ENCODE results near the gene TMEM163. TPM values are rescaled to one million over a fixed set of nuclear protein-coding genes. Genes with fewer than 3 reads are reported as not detected.

The TMEM163 gene
- total RNA-seq, 2 experiments from 2014 or later, result 0.51 TPM; not detected in 1

DNA sequence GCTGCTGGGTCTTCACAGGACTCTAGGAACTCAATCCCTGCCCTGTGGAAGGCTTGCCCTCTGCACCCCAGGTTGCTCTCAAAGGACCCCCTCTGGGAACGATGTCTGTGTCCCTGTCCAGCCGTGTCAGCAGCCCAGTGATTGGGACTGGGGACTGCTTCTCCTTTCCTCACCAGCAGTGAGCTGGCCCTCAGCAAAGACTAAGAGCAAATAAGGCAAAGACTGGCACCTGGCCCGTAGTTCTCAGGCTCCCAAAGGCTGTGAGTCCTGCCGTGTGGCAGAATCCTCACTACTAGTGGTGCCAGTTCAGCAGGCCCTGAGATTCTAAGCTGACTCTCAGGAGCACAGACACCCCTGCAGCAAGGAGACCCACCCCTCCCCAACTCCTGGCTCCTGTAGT lies 47.8 kb downstream of the TMEM163 start:
- Histone ChIP-seq H3K4me1 (ENCODE audit: insufficient read depth, low read length, poor library complexity, severe bottlenecking) (no peaks in the 10 kb centered on the region), H3K79me2 (ENCODE audit: insufficient read depth, low read depth, low read length) (no peaks in the 10 kb centered on the region), H3K9me3 (ENCODE audit: low read length) (no peaks in the 10 kb centered on the region), H3K27ac (ENCODE audit: low read depth, low read length, poor library complexity, severe bottlenecking) (no peak overlapping the region), H3K4me2 (ENCODE audit: low read length) (no peak overlapping the region), H3K36me3 (ENCODE audit: insufficient read depth, low read length) (no peaks in the 10 kb centered on the region), H4K20me1 (ENCODE audit: insufficient read depth, low read length) (no peaks in the 10 kb centered on the region), H3K9me2 (ENCODE audit: insufficient read depth, low read length) (no peaks in the 10 kb centered on the region), H2AFZ (ENCODE audit: low read length) (no peak overlapping the region), H3K4me3 (ENCODE audit: low read depth, low read length, poor library complexity, severe bottlenecking) (no peak overlapping the region)
- POLR2A ChIA-PET, result interaction anchor here (0.6 kb wide), 1 partner anchor 45 kb away, joined by 5 read pairs; no protein-coding TSS in a partner anchor
- intact Hi-C loops (cut with micrococcal nuclease; ENCODE audit: unreplicated experiment), result no loop called here
- no TSS peak for BruUV-seq (replicated peaks)
- TF ChIP-seq, protein P1, sequence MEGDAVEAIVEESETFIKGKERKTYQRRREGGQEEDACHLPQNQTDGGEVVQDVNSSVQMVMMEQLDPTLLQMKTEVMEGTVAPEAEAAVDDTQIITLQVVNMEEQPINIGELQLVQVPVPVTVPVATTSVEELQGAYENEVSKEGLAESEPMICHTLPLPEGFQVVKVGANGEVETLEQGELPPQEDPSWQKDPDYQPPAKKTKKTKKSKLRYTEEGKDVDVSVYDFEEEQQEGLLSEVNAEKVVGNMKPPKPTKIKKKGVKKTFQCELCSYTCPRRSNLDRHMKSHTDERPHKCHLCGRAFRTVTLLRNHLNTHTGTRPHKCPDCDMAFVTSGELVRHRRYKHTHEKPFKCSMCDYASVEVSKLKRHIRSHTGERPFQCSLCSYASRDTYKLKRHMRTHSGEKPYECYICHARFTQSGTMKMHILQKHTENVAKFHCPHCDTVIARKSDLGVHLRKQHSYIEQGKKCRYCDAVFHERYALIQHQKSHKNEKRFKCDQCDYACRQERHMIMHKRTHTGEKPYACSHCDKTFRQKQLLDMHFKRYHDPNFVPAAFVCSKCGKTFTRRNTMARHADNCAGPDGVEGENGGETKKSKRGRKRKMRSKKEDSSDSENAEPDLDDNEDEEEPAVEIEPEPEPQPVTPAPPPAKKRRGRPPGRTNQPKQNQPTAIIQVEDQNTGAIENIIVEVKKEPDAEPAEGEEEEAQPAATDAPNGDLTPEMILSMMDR (conservative IDR thresholded peaks at IDR 0.05; ENCODE audit: low read length), result no peak
- no peak for TF ChIP-seq EZH2phosphoT487 (IDR thresholded peaks at IDR 0.05; ENCODE audit: borderline replicate concordance, low read depth, low read length)
- no peak for DNase-seq (ENCODE audit: low spot score)
- CTCF ChIA-PET (ENCODE audit: unreplicated experiment), result interaction anchor here (1.1 kb wide), 1 partner anchor 10 kb away, joined by 3 read pairs; no protein-coding TSS in a partner anchor

DNA sequence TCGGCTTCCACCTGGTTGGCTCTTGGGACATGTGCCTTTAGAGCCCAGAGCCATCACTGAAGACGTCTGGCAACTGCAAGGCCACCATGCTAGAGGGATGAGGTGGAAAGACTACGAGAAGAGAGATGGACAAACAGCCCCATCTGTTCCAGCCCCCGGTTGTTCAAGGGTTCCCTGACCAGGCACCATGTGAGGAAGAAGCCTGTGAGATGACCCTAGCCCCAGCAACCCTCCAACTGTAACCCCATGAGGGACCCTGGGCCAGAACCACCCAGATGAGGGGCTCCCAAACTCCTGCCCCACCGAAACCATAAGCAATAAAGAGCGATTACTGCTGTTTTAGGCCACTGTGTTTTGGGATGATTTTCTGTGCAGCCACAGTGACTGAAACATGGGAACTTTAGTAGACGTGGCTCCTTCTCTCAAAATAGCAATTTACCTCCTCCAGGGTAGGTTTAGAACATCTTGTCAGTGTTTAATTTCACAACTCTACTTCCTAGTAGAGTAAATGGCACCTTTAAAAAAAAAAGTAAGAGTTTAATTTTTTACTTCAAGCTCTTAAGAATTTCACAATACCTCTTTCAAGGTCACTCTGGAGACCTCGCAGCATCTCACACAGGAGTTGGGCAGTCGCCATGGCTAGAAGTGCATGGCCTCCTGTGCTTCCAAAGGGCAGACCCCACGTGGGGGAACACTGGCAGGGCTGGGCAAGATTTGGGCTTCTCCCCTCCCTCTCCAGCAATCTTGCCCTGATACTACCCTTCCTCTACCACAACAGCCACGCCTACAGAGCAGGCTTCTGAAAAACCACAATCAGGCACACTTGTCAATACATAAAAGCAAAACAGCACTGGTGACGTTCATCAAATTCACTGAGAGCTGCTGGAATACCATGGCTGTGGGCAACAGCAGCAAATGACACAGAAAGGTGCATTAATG lies 48.8 kb downstream of the TMEM163 start:
- POLR2A ChIA-PET, result interaction anchor here (1.3 kb wide), 1 partner anchor 9 kb away, joined by 5 read pairs; no protein-coding TSS in a partner anchor
- DNase-seq (ENCODE audit: low spot score), result no peak
- H3K4me3 ChIP-seq (ENCODE audit: low read depth, low read length, poor library complexity, severe bottlenecking), result no peak overlapping the region
- no peaks in the 10 kb centered on the region for H4K20me1 ChIP-seq (ENCODE audit: insufficient read depth, low read length)
- no peak overlapping the region for H3K4me2 ChIP-seq (ENCODE audit: low read length)
- H3K9me3 ChIP-seq (ENCODE audit: low read length), result no peaks in the 10 kb centered on the region
- H3K9me2 ChIP-seq (ENCODE audit: insufficient read depth, low read length), result no peaks in the 10 kb centered on the region
- no peaks in the 10 kb centered on the region for H3K36me3 ChIP-seq (ENCODE audit: insufficient read depth, low read length)
- H3K4me1 ChIP-seq (ENCODE audit: insufficient read depth, low read length, poor library complexity, severe bottlenecking), result no peaks in the 10 kb centered on the region
- no peak overlapping the region for H2AFZ ChIP-seq (ENCODE audit: low read length)
- intact Hi-C loops (cut with micrococcal nuclease; ENCODE audit: unreplicated experiment), result no loop called here
- no peak overlapping the region for H3K27ac ChIP-seq (ENCODE audit: low read depth, low read length, poor library complexity, severe bottlenecking)
- no peaks in the 10 kb centered on the region for H3K79me2 ChIP-seq (ENCODE audit: insufficient read depth, low read depth, low read length)
- no TSS peak for BruUV-seq (replicated peaks)
- CTCF ChIA-PET (ENCODE audit: unreplicated experiment), result interaction anchor here (1.1 kb wide), 1 partner anchor 9 kb away, joined by 3 read pairs; no protein-coding TSS in a partner anchor
- TF ChIP-seq EZH2phosphoT487 (IDR thresholded peaks at IDR 0.05; ENCODE audit: borderline replicate concordance, low read depth, low read length), result no peak
- TF ChIP-seq, protein P1 (conservative IDR thresholded peaks at IDR 0.05; ENCODE audit: low read length), result no peak

DNA sequence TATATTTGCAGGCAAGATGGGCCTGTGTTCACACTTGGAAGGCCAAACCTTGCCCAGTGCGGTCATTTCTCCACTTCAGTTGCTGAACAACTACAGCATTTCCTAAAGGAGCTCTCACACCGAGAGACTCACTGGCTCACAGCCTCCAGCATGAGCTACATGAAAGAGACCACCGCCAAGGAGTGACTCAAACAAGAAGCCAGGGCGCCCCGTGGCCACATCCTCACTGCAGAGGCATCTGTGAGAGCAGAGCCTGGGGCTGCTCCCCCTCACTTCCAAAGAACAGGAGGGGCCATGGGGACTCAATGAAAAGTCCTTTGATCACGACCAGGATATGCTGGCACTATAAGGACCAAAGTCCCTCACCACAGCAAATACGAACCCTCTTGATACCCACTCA lies 50.0 kb downstream of the TMEM163 start:
- Histone ChIP-seq H3K4me3 (ENCODE audit: low read depth, low read length, poor library complexity, severe bottlenecking) (no peak overlapping the region), H3K36me3 (ENCODE audit: insufficient read depth, low read length) (no peaks in the 10 kb centered on the region), H3K9me2 (ENCODE audit: insufficient read depth, low read length) (no peaks in the 10 kb centered on the region), H3K79me2 (ENCODE audit: insufficient read depth, low read depth, low read length) (no peaks in the 10 kb centered on the region), H4K20me1 (ENCODE audit: insufficient read depth, low read length) (no peaks in the 10 kb centered on the region), H2AFZ (ENCODE audit: low read length) (no peak overlapping the region), H3K4me2 (ENCODE audit: low read length) (no peak overlapping the region), H3K4me1 (ENCODE audit: insufficient read depth, low read length, poor library complexity, severe bottlenecking) (no peaks in the 10 kb centered on the region), H3K9me3 (ENCODE audit: low read length) (no peaks in the 10 kb centered on the region), H3K27ac (ENCODE audit: low read depth, low read length, poor library complexity, severe bottlenecking) (no peak overlapping the region)
- intact Hi-C loops (cut with micrococcal nuclease; ENCODE audit: unreplicated experiment), result no loop called here
- BruUV-seq (replicated peaks), result no TSS peak
- POLR2A ChIA-PET, result interaction anchor here (0.6 to 1.3 kb wide), 2 partner anchors 10 to 74 kb away, joined by 3 to 5 read pairs; no protein-coding TSS in a partner anchor
- TF ChIP-seq, protein P1 (conservative IDR thresholded peaks at IDR 0.05; ENCODE audit: low read length), result no peak
- no peak for TF ChIP-seq EZH2phosphoT487 (IDR thresholded peaks at IDR 0.05; ENCODE audit: borderline replicate concordance, low read depth, low read length)
- CTCF ChIA-PET (ENCODE audit: unreplicated experiment), result no interaction called here
- no peak for DNase-seq (ENCODE audit: low spot score)

All from OCI-LY7 (cell line).